ENCODE data around the gene MGST2. TPM values are rescaled to one million over a fixed set of nuclear protein-coding genes. Genes with fewer than 3 reads are reported as not detected.

Gene MGST2
- total and polyA plus RNA-seq, 9 donors, result 42.5 to 58.4 (median 45.6) TPM

GRCh38 chr4:139744232-139744631, 78.6 kb downstream of the MGST2 start:
- H3K27me3 ChIP-seq (ENCODE audit: control insufficient read depth, insufficient read depth, low read length), result no peaks in the 10 kb centered on the region
- DNase-seq, result no peak
- H3K27ac ChIP-seq (ENCODE audit: low read length), result no peak overlapping the region
- H3K9me3 ChIP-seq (replicated peaks; ENCODE audit: control insufficient read depth, low read depth, low read length), result no peaks in the 10 kb centered on the region
- H3K4me1 ChIP-seq (ENCODE audit: control insufficient read depth, insufficient read depth, low read length), result peaks cover 20% of the 10 kb centered on the region
- no peaks in the 10 kb centered on the region for H3K36me3 ChIP-seq (ENCODE audit: control insufficient read depth, insufficient read depth, low read length)
- WGBS (ENCODE audit: insufficient coverage), result no CpG with 5 or more reads among the region's 1 CpG
- no peak overlapping the region for H3K4me3 ChIP-seq (ENCODE audit: low read length)

- H3K36me3 ChIP-seq (ENCODE audit: control insufficient read depth, insufficient read depth, low read length), result no peaks in the 10 kb centered on the region
- H3K27ac ChIP-seq (ENCODE audit: low read length), result no peak overlapping the region
- peaks cover 16% of the 10 kb centered on the region for H3K4me1 ChIP-seq (ENCODE audit: control insufficient read depth, insufficient read depth, low read length)
- WGBS (ENCODE audit: insufficient coverage), result 88% methylated on average over 5 of the region's 6 CpGs
- no peaks in the 10 kb centered on the region for H3K9me3 ChIP-seq (replicated peaks; ENCODE audit: control insufficient read depth, low read depth, low read length)
- no peak for DNase-seq
- no peak overlapping the region for H3K4me3 ChIP-seq (ENCODE audit: low read length)
- H3K27me3 ChIP-seq (ENCODE audit: control insufficient read depth, insufficient read depth, low read length), result no peaks in the 10 kb centered on the region
Measured at GRCh38 chr4:139745111-139745639, 79.6 kb downstream of the MGST2 start.

DNA sequence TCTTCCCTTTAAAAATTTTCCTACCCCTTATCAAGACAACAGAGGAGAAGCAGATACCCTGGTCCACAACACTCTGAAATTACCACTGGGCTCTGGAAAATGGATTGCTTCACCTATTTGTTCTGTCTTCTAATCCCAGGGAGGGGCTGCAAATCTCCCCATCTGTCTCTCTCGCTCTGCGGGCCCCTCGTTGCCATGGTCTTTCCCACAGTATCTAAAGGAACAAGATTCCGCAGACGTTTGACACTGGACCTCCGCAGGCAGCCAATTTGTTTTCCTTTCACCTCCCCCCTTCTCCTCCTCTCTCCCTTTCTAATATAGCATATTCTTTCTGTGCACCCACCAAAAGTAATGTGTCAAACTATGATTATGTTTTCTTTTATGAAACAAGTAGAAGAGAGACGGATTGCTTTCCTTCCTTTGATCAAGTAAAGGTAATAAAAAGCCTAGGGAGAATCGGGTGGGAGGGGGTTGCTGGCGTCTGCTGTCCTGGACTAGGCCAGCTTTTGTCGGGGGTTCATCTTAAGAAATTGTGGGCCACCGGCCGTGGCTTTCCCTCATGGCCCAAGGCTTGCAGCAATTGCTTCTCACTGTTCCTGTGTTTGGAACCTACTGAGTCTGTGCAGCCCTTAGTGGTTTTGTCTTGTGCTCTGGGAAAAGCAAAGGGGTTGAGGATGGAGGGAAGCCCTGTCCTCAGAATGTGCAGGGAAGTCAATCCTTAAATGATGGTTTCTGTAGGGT, 81.0 kb downstream of the MGST2 start:
- no peak overlapping the region for H3K4me3 ChIP-seq (ENCODE audit: low read length)
- DNase-seq, result no peak
- H3K27ac ChIP-seq (ENCODE audit: low read length), result no peak overlapping the region
- H3K36me3 ChIP-seq (ENCODE audit: control insufficient read depth, insufficient read depth, low read length), result no peaks in the 10 kb centered on the region
- no peaks in the 10 kb centered on the region for H3K9me3 ChIP-seq (replicated peaks; ENCODE audit: control insufficient read depth, low read depth, low read length)
- H3K4me1 ChIP-seq (ENCODE audit: control insufficient read depth, insufficient read depth, low read length), result peaks cover 5% of the 10 kb centered on the region
- WGBS (ENCODE audit: insufficient coverage), result 19% methylated on average over 7 of the region's 12 CpGs
- no peaks in the 10 kb centered on the region for H3K27me3 ChIP-seq (ENCODE audit: control insufficient read depth, insufficient read depth, low read length)

DNA sequence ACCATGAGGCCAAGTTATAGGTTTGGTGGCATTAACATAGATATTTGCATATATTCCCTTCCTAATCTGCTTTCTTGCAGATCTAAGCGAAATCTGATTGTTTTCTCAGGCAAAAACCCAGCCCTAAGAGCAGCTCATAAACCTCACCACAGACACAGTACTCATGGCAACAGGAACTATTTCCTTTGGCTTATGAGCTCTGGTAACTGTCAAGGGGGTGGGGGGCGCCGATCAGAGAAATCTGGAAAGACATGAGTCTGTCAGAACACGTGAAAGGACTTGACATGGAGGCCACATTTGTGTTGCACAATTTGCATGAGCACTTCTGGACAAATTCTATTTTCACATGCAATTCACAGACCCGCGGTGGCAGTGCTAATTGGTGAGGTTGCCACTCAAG, 83.7 kb downstream of the MGST2 start:
- Histone ChIP-seq H3K4me1 (ENCODE audit: control insufficient read depth, insufficient read depth, low read length) (peaks cover 5% of the 10 kb centered on the region), H3K27ac (ENCODE audit: low read length) (no peak overlapping the region), H3K4me3 (ENCODE audit: low read length) (no peak overlapping the region), H3K9me3 (replicated peaks; ENCODE audit: control insufficient read depth, low read depth, low read length) (no peaks in the 10 kb centered on the region), H3K36me3 (ENCODE audit: control insufficient read depth, insufficient read depth, low read length) (no peaks in the 10 kb centered on the region), H3K27me3 (ENCODE audit: control insufficient read depth, insufficient read depth, low read length) (no peaks in the 10 kb centered on the region)
- peak; percentile 13 for DNase-seq
- 40% methylated on average over 3 of the region's 6 CpGs for WGBS (ENCODE audit: insufficient coverage)

- H3K27me3 ChIP-seq (ENCODE audit: control insufficient read depth, insufficient read depth, low read length), result no peaks in the 10 kb centered on the region
- H3K4me1 ChIP-seq (ENCODE audit: control insufficient read depth, insufficient read depth, low read length), result peaks cover 5% of the 10 kb centered on the region
- DNase-seq, result no peak
- WGBS (ENCODE audit: insufficient coverage), result 60% methylated on average over 1 of the region's 4 CpGs
- H3K36me3 ChIP-seq (ENCODE audit: control insufficient read depth, insufficient read depth, low read length), result no peaks in the 10 kb centered on the region
- H3K9me3 ChIP-seq (replicated peaks; ENCODE audit: control insufficient read depth, low read depth, low read length), result no peaks in the 10 kb centered on the region
- no peak overlapping the region for H3K4me3 ChIP-seq (ENCODE audit: low read length)
- H3K27ac ChIP-seq (ENCODE audit: low read length), result no peak overlapping the region
Measured at GRCh38 chr4:139749835-139750498, 84.3 kb downstream of the MGST2 start.

DNA sequence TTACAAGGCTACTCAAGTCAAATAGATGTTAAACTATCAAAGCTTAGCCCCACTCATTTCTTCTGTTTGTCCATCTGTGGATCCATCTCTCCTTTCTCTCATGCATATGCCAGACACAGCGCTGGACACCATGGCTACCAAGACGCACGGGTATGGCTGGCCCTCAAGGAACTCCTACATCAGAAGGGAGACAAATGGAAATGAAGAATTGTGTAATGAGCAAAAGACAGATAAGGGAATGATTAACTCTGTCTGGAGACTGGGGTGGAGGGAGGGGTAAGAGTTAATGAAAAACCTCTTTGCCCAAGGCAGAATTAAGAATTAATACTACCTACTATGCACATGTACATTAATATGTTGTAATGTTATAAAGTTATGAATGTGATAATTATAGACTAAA, 88.1 kb downstream of the MGST2 start:
- no peaks in the 10 kb centered on the region for H3K27me3 ChIP-seq (ENCODE audit: control insufficient read depth, insufficient read depth, low read length)
- no peak overlapping the region for H3K4me3 ChIP-seq (ENCODE audit: low read length)
- no peak overlapping the region for H3K27ac ChIP-seq (ENCODE audit: low read length)
- H3K36me3 ChIP-seq (ENCODE audit: control insufficient read depth, insufficient read depth, low read length), result no peaks in the 10 kb centered on the region
- no peak for DNase-seq
- peaks cover 5% of the 10 kb centered on the region for H3K4me1 ChIP-seq (ENCODE audit: control insufficient read depth, insufficient read depth, low read length)
- H3K9me3 ChIP-seq (replicated peaks; ENCODE audit: control insufficient read depth, low read depth, low read length), result no peaks in the 10 kb centered on the region
- no CpG with 5 or more reads among the region's 3 CpGs for WGBS (ENCODE audit: insufficient coverage)

Other genes starting within 250 kb of the MGST2 start
- 9.7 TPM for gene RAB33B, start 211.7 kb upstream of the MGST2 start, total RNA-seq
- 10 to 100 TPM in 3 of 8 donors, 1 to 10 TPM in 5; 6.9 to 12.0 (median 9.3) TPM for gene RAB33B, start 211.7 kb upstream of the MGST2 start, polyA plus RNA-seq (ENCODE audit: insufficient read depth in 1 of 8, insufficient read length in 8 of 8, low replicate concordance in 1 of 8)
- gene SETD7, start 109.6 kb upstream of the MGST2 start, total RNA-seq, result 55.1 TPM
- 10 to 100 TPM; 48.8 to 93.6 (median 79.9) TPM for gene SETD7, start 109.6 kb upstream of the MGST2 start, polyA plus RNA-seq (ENCODE audit: insufficient read depth in 1 of 8, insufficient read length in 8 of 8, low replicate concordance in 1 of 8)

Measured in muscle of leg (tissue), 11 donors.